ENCODE measurements around the gene UGDH.

Gene UGDH

DNA sequence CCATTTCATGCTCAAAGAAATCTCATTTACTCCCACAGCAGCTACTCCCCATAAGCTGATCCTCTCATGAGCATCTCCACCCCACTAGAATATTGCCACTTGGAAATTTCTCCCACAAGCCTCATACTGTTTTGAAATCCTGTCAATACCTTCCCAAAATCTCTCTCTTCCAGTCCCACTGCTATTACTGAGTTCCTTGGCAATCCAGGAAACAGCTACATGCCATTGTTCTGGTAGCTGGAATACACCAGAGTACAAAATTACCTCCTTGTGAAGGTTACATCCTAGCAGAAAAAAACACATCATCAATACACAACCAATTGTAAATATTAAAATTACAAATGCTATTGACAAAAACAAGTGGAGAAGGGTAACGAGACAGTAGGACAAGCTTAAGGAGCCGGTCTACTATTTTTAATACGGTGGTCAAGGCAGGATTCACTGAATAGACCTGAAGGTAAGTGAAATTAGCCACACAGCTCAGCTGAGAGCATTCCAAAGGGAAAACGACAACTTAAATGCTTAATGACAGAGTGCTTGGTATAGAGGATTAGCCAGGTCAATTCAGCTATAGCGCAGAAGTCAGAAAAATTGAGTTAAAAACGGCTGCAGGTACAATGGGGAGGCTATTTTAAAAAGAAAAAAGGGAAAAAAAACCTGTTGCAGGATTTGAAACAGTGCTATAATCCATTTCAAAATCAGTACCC is 74.9 kb downstream of the UGDH start:
- no peak for DNase-seq (ENCODE audit: low spot score)

DNA sequence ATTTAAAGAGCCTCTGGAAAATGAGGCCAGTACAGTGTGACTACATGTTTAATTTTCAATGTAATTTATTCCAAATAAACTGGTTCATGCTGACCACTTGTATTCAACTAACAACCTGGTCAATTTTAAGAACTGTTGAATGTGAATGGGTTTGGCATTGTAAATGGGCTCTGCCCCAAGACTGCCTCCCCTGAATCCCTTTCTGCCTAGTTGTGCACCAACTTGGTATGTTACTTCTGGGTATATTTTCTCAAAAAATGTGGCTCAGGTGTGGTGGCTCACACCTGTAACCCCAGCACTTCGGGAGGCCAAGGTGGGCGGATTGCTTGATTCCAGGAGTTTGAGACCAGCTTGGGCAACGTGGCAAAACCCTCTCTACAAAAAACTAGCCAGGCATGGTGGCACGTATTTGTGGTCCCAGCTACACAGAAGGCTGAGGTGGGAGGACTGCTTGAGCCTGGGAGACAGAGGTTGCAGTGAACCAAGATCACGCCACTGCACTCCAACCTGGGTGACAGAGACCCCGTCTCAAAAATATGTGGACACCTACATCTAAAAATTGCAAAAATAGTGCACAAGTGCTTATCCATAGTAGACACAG is 75.7 kb downstream of the UGDH start:
- no peak for DNase-seq (ENCODE audit: low spot score)

DNA sequence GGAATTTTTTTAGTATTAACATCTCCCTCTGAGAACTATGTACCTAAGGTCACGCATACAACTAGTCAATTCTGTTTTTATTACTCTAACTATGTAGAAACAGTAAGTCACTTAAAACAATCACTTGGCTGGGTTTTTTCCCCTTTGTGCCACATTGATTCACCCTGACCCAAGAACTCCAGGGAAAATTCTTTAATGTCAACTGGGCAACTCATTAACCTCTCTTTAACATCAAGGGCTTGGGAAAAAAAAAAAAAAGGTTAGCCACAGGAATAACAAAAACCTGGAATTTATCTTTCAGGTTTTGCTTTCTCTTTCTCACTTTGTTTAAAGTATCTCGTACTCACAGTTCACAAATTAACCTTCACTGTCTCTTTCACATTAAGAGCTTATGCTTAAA is 76.6 kb downstream of the UGDH start:
- DNase-seq (ENCODE audit: low spot score) = no peak
